SJCRH30 (cell line): ENCODE data around the gene GPR156. TPM values are rescaled to one million over a fixed set of nuclear protein-coding genes. Genes with fewer than 3 reads are reported as not detected.
A peak's percentile ranks its signal among the peaks of the same experiment; 100 is the strongest.

Source experiments
- DNase-seq, 2 experiments: peaks; one replicate each; pipeline ENCODE4 v3.0.0-alpha.2; 2015 to 2020
- H3K27ac ChIP-seq: fragments of 250-450 bp; sonication (Bioruptor Pico); 2 replicates; pipeline ENCODE4 v1.5.1; 2020; ENCODE audit warnings: mild to moderate bottlenecking, moderate library complexity
- H3K27me3 ChIP-seq: fragments of 250-450 bp; sonication (Bioruptor Pico); 2 replicates; pipeline ENCODE4 v1.5.1; 2020; ENCODE audit warnings: mild to moderate bottlenecking, moderate library complexity
- H3K36me3 ChIP-seq: fragments of 250-450 bp; sonication (Bioruptor Pico); 2 replicates; pipeline ENCODE4 v1.5.1; 2020; ENCODE audit warnings: mild to moderate bottlenecking, moderate library complexity
- H3K4me1 ChIP-seq: fragments of 250-450 bp; sonication (Bioruptor Pico); 2 replicates; pipeline ENCODE4 v1.5.1; 2020; ENCODE audit warnings: mild to moderate bottlenecking, moderate library complexity
- H3K4me3 ChIP-seq: fragments of 250-450 bp; sonication (Bioruptor Pico); 2 replicates; pipeline ENCODE4 v1.5.1; 2020; ENCODE audit warnings: mild to moderate bottlenecking, moderate library complexity
- H3K9me3 ChIP-seq: fragments of 250-450 bp; sonication (Bioruptor Pico); replicated peaks from 2 replicates; pipeline ENCODE4 v1.5.1; 2020; ENCODE audit warnings: mild to moderate bottlenecking, moderate library complexity
- total RNA-seq: library from RNA; depleted of rRNA; stranded (reverse); fragments of >200 nt; shearing (Covaris generic); gene quantifications from 2 replicates; pipeline ENCODE4 v1.2.3, GENCODE V29; 2014

GPR156 gene
- total RNA-seq, 1 experiment from 2014 or later = 0.91 TPM

DNA sequence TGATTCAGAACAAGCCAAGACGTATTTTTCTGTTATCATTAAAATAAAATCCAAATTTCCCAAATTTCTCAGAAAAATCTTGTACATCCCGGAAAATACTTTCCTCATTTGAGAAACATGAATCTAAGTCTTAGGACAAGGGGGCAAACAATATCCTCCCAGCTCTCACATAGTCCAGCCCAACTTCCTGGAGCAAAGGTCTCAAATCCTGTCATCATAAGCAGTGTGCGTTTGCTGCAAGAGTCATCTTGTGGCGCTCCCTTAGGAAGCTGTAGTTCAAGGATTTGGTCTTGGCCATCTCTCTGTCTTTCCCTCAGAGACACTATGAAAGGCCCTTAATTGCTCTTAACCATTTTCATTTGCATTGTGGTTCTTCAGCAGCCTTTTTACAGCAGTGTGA lies 133.2 kb downstream of the GPR156 start:
- Histone ChIP-seq H3K9me3 (0 out of 2 replicates have a peak, but pooled peaks cover 4% of the 10 kb centered on the region), H3K4me3 (no peak overlapping the region), H3K27me3 (no peaks in the 10 kb centered on the region), H3K4me1 (no peaks in the 10 kb centered on the region), H3K36me3 (no peaks in the 10 kb centered on the region), H3K27ac (no peak overlapping the region)
- DNase-seq = no peak

- H3K27ac ChIP-seq = no peak overlapping the region
- 0 out of 2 replicates have a peak, but pooled peaks cover 2% of the 10 kb centered on the region for H3K9me3 ChIP-seq
- no peaks in the 10 kb centered on the region for H3K36me3 ChIP-seq
- H3K27me3 ChIP-seq = no peaks in the 10 kb centered on the region
- no peak for DNase-seq
- H3K4me3 ChIP-seq = no peak overlapping the region
- H3K4me1 ChIP-seq = peaks cover 6% of the 10 kb centered on the region
Measured at GRCh38 chr3:120148187-120148949, 136.7 kb downstream of the GPR156 start.

GRCh38 chr3:120147072-120147871 lies 137.8 kb downstream of the GPR156 start:
- no peak for DNase-seq
- Histone ChIP-seq H3K9me3 (0 out of 2 replicates have a peak, but pooled peaks cover 2% of the 10 kb centered on the region), H3K27ac (no peak overlapping the region), H3K36me3 (no peaks in the 10 kb centered on the region), H3K27me3 (no peaks in the 10 kb centered on the region), H3K4me3 (no peak overlapping the region), H3K4me1 (peaks cover 6% of the 10 kb centered on the region)

DNA sequence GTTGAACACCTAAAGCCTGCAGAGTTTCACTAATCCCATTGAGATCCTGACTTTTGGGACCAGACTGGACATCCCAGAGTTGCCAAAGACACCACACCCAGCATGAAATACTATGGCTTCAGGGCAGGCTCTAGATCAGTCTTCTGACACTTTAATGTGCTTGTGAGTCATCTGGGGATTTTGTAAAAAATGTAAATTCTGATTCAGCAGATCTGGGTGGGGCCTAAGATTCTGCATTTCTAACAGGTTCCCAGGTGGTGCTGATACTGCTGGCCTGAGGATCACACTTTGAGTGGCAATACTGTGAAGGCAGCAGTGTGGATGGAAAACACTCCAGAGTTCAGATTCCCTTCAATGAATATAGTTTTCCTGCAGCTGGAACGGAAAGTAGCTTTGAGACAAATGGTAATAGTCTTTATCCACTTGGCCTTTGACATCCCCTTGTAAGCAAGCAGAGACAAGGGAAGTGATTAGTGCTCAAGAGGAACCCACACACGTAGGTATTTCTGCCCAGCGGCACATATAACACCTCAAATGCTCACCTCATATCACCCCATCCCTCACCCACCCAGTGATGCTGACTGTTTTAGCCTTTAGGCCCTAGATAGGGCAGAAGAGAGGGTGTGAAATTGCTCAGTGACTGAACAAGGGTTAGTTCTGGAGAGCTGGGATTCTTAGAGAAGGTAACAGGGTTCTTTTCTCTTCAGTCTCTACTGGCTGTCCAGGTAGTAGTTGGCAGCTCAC lies 139.3 kb downstream of the GPR156 start:
- H3K27me3 ChIP-seq = no peaks in the 10 kb centered on the region
- H3K36me3 ChIP-seq = no peaks in the 10 kb centered on the region
- 0 out of 2 replicates have a peak, but pooled peaks cover 2% of the 10 kb centered on the region for H3K9me3 ChIP-seq
- H3K27ac ChIP-seq = no peak overlapping the region
- peaks cover 6% of the 10 kb centered on the region for H3K4me1 ChIP-seq
- DNase-seq = no peak
- H3K4me3 ChIP-seq = no peak overlapping the region

- peaks cover 6% of the 10 kb centered on the region for H3K4me1 ChIP-seq
- no peak overlapping the region for H3K4me3 ChIP-seq
- H3K27ac ChIP-seq = no peak overlapping the region
- DNase-seq = peak; percentile 47 to 60
- H3K27me3 ChIP-seq = no peaks in the 10 kb centered on the region
- no peaks in the 10 kb centered on the region for H3K36me3 ChIP-seq
- 0 out of 2 replicates have a peak, but pooled peaks cover 2% of the 10 kb centered on the region for H3K9me3 ChIP-seq
Measured at GRCh38 chr3:120144267-120144666, 140.8 kb downstream of the GPR156 start.

DNA sequence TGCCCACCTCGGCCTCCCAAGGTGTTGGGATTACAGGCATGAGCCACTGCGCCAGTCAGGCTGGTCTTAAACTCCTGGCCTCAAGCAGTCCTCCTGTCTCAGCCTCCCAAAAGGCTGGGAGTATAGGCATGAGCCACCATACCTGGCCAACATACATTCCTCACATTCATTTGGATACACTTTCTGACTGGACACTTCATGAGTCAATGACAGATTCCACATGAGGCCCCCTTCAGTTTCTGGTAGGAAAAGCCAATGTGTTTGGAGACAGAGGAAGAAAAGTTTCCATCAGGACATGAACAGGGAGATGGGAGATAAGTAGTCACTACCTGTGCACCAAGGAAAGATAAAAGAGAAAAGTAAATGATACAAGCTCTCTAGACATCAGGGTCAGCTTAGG lies 141.3 kb downstream of the GPR156 start:
- no peak overlapping the region for H3K27ac ChIP-seq
- no peak overlapping the region for H3K4me3 ChIP-seq
- DNase-seq = no peak
- peaks cover 6% of the 10 kb centered on the region for H3K4me1 ChIP-seq
- H3K9me3 ChIP-seq = 0 out of 2 replicates have a peak, but pooled peaks cover 2% of the 10 kb centered on the region
- H3K36me3 ChIP-seq = no peaks in the 10 kb centered on the region
- H3K27me3 ChIP-seq = no peaks in the 10 kb centered on the region

GRCh38 chr3:120142236-120142635 lies 142.8 kb downstream of the GPR156 start:
- no peaks in the 10 kb centered on the region for H3K27me3 ChIP-seq
- no peaks in the 10 kb centered on the region for H3K36me3 ChIP-seq
- no peak overlapping the region for H3K27ac ChIP-seq
- H3K4me3 ChIP-seq = no peak overlapping the region
- no peak for DNase-seq
- H3K9me3 ChIP-seq = 0 out of 2 replicates have a peak, but pooled peaks cover under 1% of the 10 kb centered on the region
- peaks cover 6% of the 10 kb centered on the region for H3K4me1 ChIP-seq

DNA sequence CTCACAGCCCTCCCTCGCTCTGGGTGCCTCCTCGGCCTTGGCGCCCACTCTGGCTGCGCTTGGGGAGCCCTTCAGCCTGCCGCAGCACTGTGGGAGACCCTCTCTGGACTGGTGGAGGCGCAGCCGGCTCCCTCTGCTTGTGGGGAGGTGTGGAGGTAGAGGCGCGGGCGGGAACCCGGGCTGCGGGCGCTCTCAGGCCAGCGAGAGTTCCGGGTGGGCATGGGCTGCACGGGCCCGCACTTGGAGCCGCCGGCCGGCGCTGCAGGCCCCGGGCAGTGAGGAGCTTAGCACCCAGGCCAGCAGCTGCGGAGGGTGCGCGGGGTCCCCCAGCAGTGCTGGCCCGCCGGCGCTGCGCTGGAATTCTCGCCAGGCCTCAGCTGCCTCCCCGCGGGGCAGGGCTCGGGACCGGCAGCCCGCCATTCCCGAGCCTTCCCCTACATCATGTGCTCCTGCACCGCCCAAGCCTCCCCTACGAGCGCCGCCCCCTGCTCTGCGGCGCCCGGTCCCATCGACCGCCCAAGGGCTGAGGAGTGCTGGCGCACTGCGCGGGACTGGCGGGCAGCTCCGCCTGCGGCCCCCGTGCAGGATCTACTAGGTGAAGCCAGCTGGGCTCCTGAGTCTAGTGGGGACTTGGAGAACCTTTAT lies 144.8 kb downstream of the GPR156 start:
- no peak for DNase-seq
- Histone ChIP-seq H3K27me3 (no peaks in the 10 kb centered on the region), H3K36me3 (no peaks in the 10 kb centered on the region), H3K4me3 (no peak overlapping the region), H3K4me1 (peaks cover 6% of the 10 kb centered on the region), H3K27ac (no peak overlapping the region), H3K9me3 (no peaks in the 10 kb centered on the region)

DNA sequence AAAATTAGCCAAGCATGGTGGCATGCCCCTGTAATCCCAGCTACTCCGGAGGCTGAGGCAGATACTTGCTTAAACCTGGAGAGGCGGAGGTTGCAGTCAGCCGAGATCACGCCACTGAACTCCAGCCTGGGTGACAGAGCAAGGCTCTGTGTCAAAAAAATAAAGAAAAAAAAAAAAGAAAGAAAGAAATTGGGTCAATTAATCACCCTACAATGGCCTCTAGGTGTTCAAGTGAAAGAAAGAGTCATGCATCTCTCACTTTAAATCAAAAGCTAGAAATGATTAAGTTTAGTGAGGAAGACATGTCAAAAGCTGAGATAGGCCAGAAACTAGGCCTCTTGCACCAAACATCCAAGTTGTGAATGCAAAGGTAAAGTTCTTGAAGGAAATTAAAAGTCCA lies 145.9 kb downstream of the GPR156 start:
- DNase-seq = no peak
- H3K36me3 ChIP-seq = no peaks in the 10 kb centered on the region
- H3K27me3 ChIP-seq = no peaks in the 10 kb centered on the region
- H3K9me3 ChIP-seq = no peaks in the 10 kb centered on the region
- H3K27ac ChIP-seq = no peak overlapping the region
- H3K4me3 ChIP-seq = no peak overlapping the region
- peaks cover 5% of the 10 kb centered on the region for H3K4me1 ChIP-seq

DNA sequence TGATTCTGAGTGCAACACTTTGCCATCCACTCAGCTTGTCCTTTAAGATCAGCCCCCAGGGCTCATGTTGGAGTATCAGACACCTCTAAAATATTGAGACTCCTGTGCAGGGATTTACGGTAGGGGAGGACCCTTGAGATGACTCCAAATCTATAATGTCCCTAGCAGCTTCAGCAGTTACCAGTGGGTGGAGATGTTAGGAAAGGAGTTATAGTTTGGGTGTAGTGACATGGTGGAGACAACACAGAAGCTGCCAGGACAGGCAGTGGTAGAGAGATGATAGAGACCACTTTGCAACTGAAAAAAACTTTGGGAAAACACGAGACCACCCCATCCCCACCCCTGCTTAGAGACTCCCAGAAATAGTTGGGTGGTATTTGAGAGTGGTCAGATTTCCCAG lies 147.5 kb downstream of the GPR156 start:
- Histone ChIP-seq H3K4me1 (no peaks in the 10 kb centered on the region), H3K9me3 (no peaks in the 10 kb centered on the region), H3K4me3 (no peak overlapping the region), H3K27me3 (no peaks in the 10 kb centered on the region), H3K27ac (no peak overlapping the region), H3K36me3 (no peaks in the 10 kb centered on the region)
- no peak for DNase-seq

GRCh38 chr3:120130656-120131055 lies 154.4 kb downstream of the GPR156 start:
- H3K36me3 ChIP-seq = no peaks in the 10 kb centered on the region
- H3K27me3 ChIP-seq = no peaks in the 10 kb centered on the region
- 0 out of 2 replicates have a peak, but pooled peaks cover 5% of the 10 kb centered on the region for H3K4me1 ChIP-seq
- no peak overlapping the region for H3K4me3 ChIP-seq
- H3K27ac ChIP-seq = no peak overlapping the region
- no peak for DNase-seq
- H3K9me3 ChIP-seq = no peaks in the 10 kb centered on the region

GRCh38 chr3:120129718-120130513 lies 155.1 kb downstream of the GPR156 start:
- no peak for DNase-seq

DNA sequence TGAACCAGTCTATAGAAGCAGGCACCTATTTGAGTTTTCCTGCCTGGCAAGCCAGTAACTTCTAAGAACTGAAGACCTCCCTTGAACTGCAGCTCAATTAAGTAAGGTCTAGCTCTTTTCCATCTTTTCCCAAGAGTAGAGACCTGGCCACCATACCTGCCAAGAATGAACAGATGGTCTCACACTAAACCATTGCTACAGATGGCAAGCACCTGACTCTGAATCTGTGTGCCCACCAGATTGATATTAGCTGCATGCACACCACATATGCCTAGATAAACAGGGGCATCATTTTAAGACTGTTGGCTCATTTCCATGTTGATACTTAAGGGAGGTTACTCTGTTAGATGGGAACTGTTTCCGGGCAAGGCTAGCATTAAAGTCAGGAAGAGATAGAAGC lies 156.0 kb downstream of the GPR156 start:
- DNase-seq = no peak
- Histone ChIP-seq H3K4me1 (0 out of 2 replicates have a peak, but pooled peaks cover 5% of the 10 kb centered on the region), H3K4me3 (no peak overlapping the region)

More at GRCh38 chr3:120129718-120130513, 155.1 kb downstream of the GPR156 start:
- H3K36me3 ChIP-seq = no peaks in the 10 kb centered on the region
- H3K9me3 ChIP-seq = no peaks in the 10 kb centered on the region
- no peaks in the 10 kb centered on the region for H3K27me3 ChIP-seq
- H3K27ac ChIP-seq = no peak overlapping the region
- no peak overlapping the region for H3K4me3 ChIP-seq
- H3K4me1 ChIP-seq = 0 out of 2 replicates have a peak, but pooled peaks cover 5% of the 10 kb centered on the region

More for the DNA sequence above, 156.0 kb downstream of the GPR156 start:
- no peaks in the 10 kb centered on the region for H3K9me3 ChIP-seq
- H3K36me3 ChIP-seq = no peaks in the 10 kb centered on the region
- no peaks in the 10 kb centered on the region for H3K27me3 ChIP-seq
- no peak overlapping the region for H3K27ac ChIP-seq
